Activated CD8-positive, alpha-beta memory T cell treated with anti-CD3 and anti-CD28 coated beads, Interleukin-2, amount 50 U/mL, for 4 hours (primary cell): ENCODE measurements around the gene SLC39A11.
"Not testable (repeated sequence)": the region's sequence is repeated elsewhere in the genome, so short reads cannot be mapped to it uniquely, and the experiment has no call there.

Experiments
- DNase-seq: peaks from one replicate; pipeline ENCODE4 v3.0.0-alpha.2; 2020

SLC39A11 gene

GRCh38 chr17:72733619-72734282 is 358.7 kb downstream of the SLC39A11 start:
- DNase-seq, result no peak

- no peak for DNase-seq
Measured at GRCh38 chr17:72732893-72733618, 359.4 kb downstream of the SLC39A11 start.

- DNase-seq, result no peak
Measured at GRCh38 chr17:72730077-72730476, 362.4 kb downstream of the SLC39A11 start.

- DNase-seq, result no peak
Measured at GRCh38 chr17:72726936-72727335, 365.6 kb downstream of the SLC39A11 start.

GRCh38 chr17:72725433-72726068 is 366.9 kb downstream of the SLC39A11 start:
- peak; percentile 38 for DNase-seq

GRCh38 chr17:72724267-72724666 is 368.2 kb downstream of the SLC39A11 start:
- DNase-seq, result no peak

- no peak for DNase-seq
Measured at GRCh38 chr17:72723711-72724110, 368.8 kb downstream of the SLC39A11 start.

- no peak for DNase-seq
Measured at GRCh38 chr17:72720494-72720825, 372.0 kb downstream of the SLC39A11 start.

- DNase-seq, result peak; percentile 30
Measured at GRCh38 chr17:72719578-72720493, 372.7 kb downstream of the SLC39A11 start.

GRCh38 chr17:72719206-72719577 is 373.3 kb downstream of the SLC39A11 start:
- DNase-seq, result no peak

- DNase-seq, result no peak
Measured at GRCh38 chr17:72717676-72718075, 374.8 kb downstream of the SLC39A11 start.

- no peak for DNase-seq
Measured at GRCh38 chr17:72717276-72717675, 375.2 kb downstream of the SLC39A11 start.

- DNase-seq, result no peak
Measured at GRCh38 chr17:72715906-72716572, 376.4 kb downstream of the SLC39A11 start.

- no peak for DNase-seq
Measured at GRCh38 chr17:72714357-72714966, 378.0 kb downstream of the SLC39A11 start.

- no peak for DNase-seq
Measured at GRCh38 chr17:72713701-72714100, 378.8 kb downstream of the SLC39A11 start.

- no peak for DNase-seq
Measured at GRCh38 chr17:72711521-72712310, 380.8 kb downstream of the SLC39A11 start.

- DNase-seq, result no peak
Measured at GRCh38 chr17:72710834-72711233, 381.7 kb downstream of the SLC39A11 start.

- DNase-seq, result no peak
Measured at GRCh38 chr17:72710202-72710601, 382.3 kb downstream of the SLC39A11 start.

GRCh38 chr17:72708682-72709081 is 383.8 kb downstream of the SLC39A11 start:
- DNase-seq, result not testable (repeated sequence)

GRCh38 chr17:72707881-72708280 is 384.6 kb downstream of the SLC39A11 start:
- DNase-seq, result no peak

- DNase-seq, result no peak
Measured at GRCh38 chr17:72706396-72706981, 386.0 kb downstream of the SLC39A11 start.
